ENCODE measurements around the gene PRELID3B.

DNA sequence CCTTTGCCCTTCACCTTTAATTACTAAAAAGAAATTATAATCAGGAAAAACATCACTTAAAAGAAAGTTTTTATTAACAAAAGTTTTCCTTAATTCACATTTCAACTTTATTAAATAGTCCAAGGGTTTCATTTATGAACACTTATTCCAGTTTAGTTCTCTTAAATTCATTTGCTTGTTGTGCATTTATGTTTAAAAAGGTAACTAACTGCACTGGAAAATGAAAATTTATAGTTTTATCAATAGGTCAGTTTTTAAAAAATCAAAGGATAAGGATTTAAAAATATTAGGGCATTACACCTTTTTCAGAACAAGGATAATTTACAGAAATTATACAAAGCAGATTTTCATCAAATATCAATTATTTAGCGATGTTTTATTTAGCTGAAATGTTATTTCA, 9.5 kb downstream of the PRELID3B start:
- TF ChIP-seq, protein P1, sequence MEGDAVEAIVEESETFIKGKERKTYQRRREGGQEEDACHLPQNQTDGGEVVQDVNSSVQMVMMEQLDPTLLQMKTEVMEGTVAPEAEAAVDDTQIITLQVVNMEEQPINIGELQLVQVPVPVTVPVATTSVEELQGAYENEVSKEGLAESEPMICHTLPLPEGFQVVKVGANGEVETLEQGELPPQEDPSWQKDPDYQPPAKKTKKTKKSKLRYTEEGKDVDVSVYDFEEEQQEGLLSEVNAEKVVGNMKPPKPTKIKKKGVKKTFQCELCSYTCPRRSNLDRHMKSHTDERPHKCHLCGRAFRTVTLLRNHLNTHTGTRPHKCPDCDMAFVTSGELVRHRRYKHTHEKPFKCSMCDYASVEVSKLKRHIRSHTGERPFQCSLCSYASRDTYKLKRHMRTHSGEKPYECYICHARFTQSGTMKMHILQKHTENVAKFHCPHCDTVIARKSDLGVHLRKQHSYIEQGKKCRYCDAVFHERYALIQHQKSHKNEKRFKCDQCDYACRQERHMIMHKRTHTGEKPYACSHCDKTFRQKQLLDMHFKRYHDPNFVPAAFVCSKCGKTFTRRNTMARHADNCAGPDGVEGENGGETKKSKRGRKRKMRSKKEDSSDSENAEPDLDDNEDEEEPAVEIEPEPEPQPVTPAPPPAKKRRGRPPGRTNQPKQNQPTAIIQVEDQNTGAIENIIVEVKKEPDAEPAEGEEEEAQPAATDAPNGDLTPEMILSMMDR (conservative IDR thresholded peaks at IDR 0.05; ENCODE audit: low read length), result no peak
- TF ChIP-seq EZH2phosphoT487 (IDR thresholded peaks at IDR 0.05; ENCODE audit: borderline replicate concordance), result no peak

All from Loucy (cell line).